ENCODE data around the gene PTPRK.

PTPRK gene

GRCh38 chr6:128124713-128125112 lies 395.7 kb downstream of the PTPRK start:
- TF ChIP-seq USF1 (IDR thresholded peaks at IDR 0.05) (no peak), NFIC (IDR thresholded peaks at IDR 0.05) (no peak), RAD21 (IDR thresholded peaks at IDR 0.05; ENCODE audit: low read depth) (no peak), EGR1 (IDR thresholded peaks at IDR 0.05) (no peak), FOXM1 (IDR thresholded peaks at IDR 0.05; ENCODE audit: borderline replicate concordance, low read depth) (no peak), YY1 (IDR thresholded peaks at IDR 0.05; ENCODE audit: low read depth) (no peak), EP300 (IDR thresholded peaks at IDR 0.05; ENCODE audit: borderline replicate concordance) (no peak), ZBTB7A (IDR thresholded peaks at IDR 0.05; ENCODE audit: low read depth) (no peak), REST (IDR thresholded peaks at IDR 0.05; ENCODE audit: low read depth) (no peak), TEAD4 (IDR thresholded peaks at IDR 0.05) (no peak)

GRCh38 chr6:128121610-128122009 lies 398.8 kb downstream of the PTPRK start:
- TF ChIP-seq NFIC (IDR thresholded peaks at IDR 0.05): no peak
- TF ChIP-seq EGR1 (IDR thresholded peaks at IDR 0.05): no peak
- TF ChIP-seq FOXM1 (IDR thresholded peaks at IDR 0.05; ENCODE audit: borderline replicate concordance, low read depth): no peak
- no peak for TF ChIP-seq MAX (IDR thresholded peaks at IDR 0.05)
- TF ChIP-seq ZBTB7A (IDR thresholded peaks at IDR 0.05; ENCODE audit: low read depth): no peak

- TF ChIP-seq REST (IDR thresholded peaks at IDR 0.05; ENCODE audit: low read depth): no peak
- no peak for TF ChIP-seq RAD21 (IDR thresholded peaks at IDR 0.05; ENCODE audit: low read depth)
- no peak for TF ChIP-seq EP300 (IDR thresholded peaks at IDR 0.05; ENCODE audit: borderline replicate concordance)
- TF ChIP-seq CEBPB (IDR thresholded peaks at IDR 0.05): no peak
- no peak for TF ChIP-seq ZBTB7A (IDR thresholded peaks at IDR 0.05; ENCODE audit: low read depth)
- no peak for TF ChIP-seq CREB1 (IDR thresholded peaks at IDR 0.05; ENCODE audit: low read depth)
- TF ChIP-seq TEAD4 (IDR thresholded peaks at IDR 0.05): no peak
- no peak for TF ChIP-seq TAF1 (IDR thresholded peaks at IDR 0.05; ENCODE audit: low read depth)
- no peak for TF ChIP-seq TCF12 (IDR thresholded peaks at IDR 0.05; ENCODE audit: low read depth)
- no peak for TF ChIP-seq MAX (IDR thresholded peaks at IDR 0.05)
- no peak for TF ChIP-seq EGR1 (IDR thresholded peaks at IDR 0.05)
- no peak for TF ChIP-seq NFIC (IDR thresholded peaks at IDR 0.05)
- no peak for TF ChIP-seq FOXM1 (IDR thresholded peaks at IDR 0.05; ENCODE audit: borderline replicate concordance, low read depth)
- TF ChIP-seq USF1 (IDR thresholded peaks at IDR 0.05): no peak
- TF ChIP-seq YY1 (IDR thresholded peaks at IDR 0.05; ENCODE audit: low read depth): no peak
Observed at GRCh38 chr6:128121190-128121589, 399.2 kb downstream of the PTPRK start.

GRCh38 chr6:128118401-128118800 lies 402.0 kb downstream of the PTPRK start:
- no peak for TF ChIP-seq NFIC (IDR thresholded peaks at IDR 0.05)
- TF ChIP-seq TCF12 (IDR thresholded peaks at IDR 0.05; ENCODE audit: low read depth): no peak
- TF ChIP-seq USF1 (IDR thresholded peaks at IDR 0.05): no peak
- no peak for TF ChIP-seq EGR1 (IDR thresholded peaks at IDR 0.05)
- no peak for TF ChIP-seq TAF1 (IDR thresholded peaks at IDR 0.05; ENCODE audit: low read depth)
- no peak for TF ChIP-seq MAX (IDR thresholded peaks at IDR 0.05)
- TF ChIP-seq REST (IDR thresholded peaks at IDR 0.05; ENCODE audit: low read depth): no peak
- TF ChIP-seq YY1 (IDR thresholded peaks at IDR 0.05; ENCODE audit: low read depth): no peak
- no peak for TF ChIP-seq CREB1 (IDR thresholded peaks at IDR 0.05; ENCODE audit: low read depth)
- TF ChIP-seq EP300 (IDR thresholded peaks at IDR 0.05; ENCODE audit: borderline replicate concordance): no peak
- no peak for TF ChIP-seq TEAD4 (IDR thresholded peaks at IDR 0.05)
- TF ChIP-seq CEBPB (IDR thresholded peaks at IDR 0.05): no peak
- TF ChIP-seq FOXM1 (IDR thresholded peaks at IDR 0.05; ENCODE audit: borderline replicate concordance, low read depth): no peak
- no peak for TF ChIP-seq RAD21 (IDR thresholded peaks at IDR 0.05; ENCODE audit: low read depth)
- TF ChIP-seq ZBTB7A (IDR thresholded peaks at IDR 0.05; ENCODE audit: low read depth): no peak

Data from Ishikawa (cell line).